ENCODE measurements around the gene ANTKMT. TPM values are rescaled to one million over a fixed set of nuclear protein-coding genes. Genes with fewer than 3 reads are reported as not detected.

The ANTKMT gene
- total RNA-seq, 4 donors from 2014 or later = 23.5 to 46.2 (median 31.0) TPM

GRCh38 chr16:684961-685696 lies 35.8 kb upstream of the ANTKMT start:
- WGBS, 2 donors (ENCODE audit: low coverage in 1 of 2) = no CpG with 5 or more reads among the region's 61 CpGs
- peak overlapping the region in 3 of 4 donors; percentile 79 to 88 (median 86) for H3K27ac ChIP-seq
- no peak for ATAC-seq
- peaks cover 0 to 81% (median 54%) of the 10 kb centered on the region in 3 donors for H3K4me1 ChIP-seq
- no peaks in the 10 kb centered on the region for H3K27me3 ChIP-seq
- peaks cover 0 to 46% of the 10 kb centered on the region in 2 donors for H3K36me3 ChIP-seq
- H3K9me3 ChIP-seq = no peaks in the 10 kb centered on the region
- H3K4me3 ChIP-seq = peak overlapping the region; percentile 47 to 81
- TF ChIP-seq CTCF (IDR thresholded peaks at IDR 0.05) (no peak), POLR2AphosphoS5 (IDR thresholded peaks at IDR 0.05) (no peak), POLR2A (IDR thresholded peaks at IDR 0.05) (no peak), EP300 (IDR thresholded peaks at IDR 0.05) (no peak)

- ATAC-seq = no peak
- Histone ChIP-seq H3K4me3 (no peak overlapping the region), H3K36me3 (peaks cover 0 to 46% of the 10 kb centered on the region in 2 donors), H3K4me1 (peaks cover 0 to 84% (median 56%) of the 10 kb centered on the region in 3 donors), H3K27ac (no peak overlapping the region), H3K9me3 (no peaks in the 10 kb centered on the region), H3K27me3 (no peaks in the 10 kb centered on the region)
- 20% methylated on average over 1 of the region's 10 CpGs; no CpG with 5 or more reads in 1 of the 2 donors for WGBS, 2 donors (ENCODE audit: low coverage in 1 of 2)
- TF ChIP-seq POLR2A (IDR thresholded peaks at IDR 0.05) (no peak), CTCF (IDR thresholded peaks at IDR 0.05) (peak in 1 of 4 experiments; percentile 27)
Observed at GRCh38 chr16:685967-686366, 35.0 kb upstream of the ANTKMT start.

- no peak for ATAC-seq
- no peak overlapping the region for H3K27ac ChIP-seq
- no peaks in the 10 kb centered on the region for H3K9me3 ChIP-seq
- H3K4me1 ChIP-seq = peaks cover 0 to 77% (median 49%) of the 10 kb centered on the region in 3 donors
- peaks cover 0 to 42% of the 10 kb centered on the region in 2 donors for H3K36me3 ChIP-seq
- WGBS, 2 donors (ENCODE audit: low coverage in 1 of 2) = no CpG with 5 or more reads among the region's 51 CpGs
- no peak overlapping the region for H3K4me3 ChIP-seq
- H3K27me3 ChIP-seq = peaks cover 2% of the 10 kb centered on the region
- TF ChIP-seq POLR2A (IDR thresholded peaks at IDR 0.05) = no peak
- no peak for TF ChIP-seq POLR2AphosphoS5 (IDR thresholded peaks at IDR 0.05)
- no peak for TF ChIP-seq CTCF (IDR thresholded peaks at IDR 0.05)
- TF ChIP-seq EP300 (IDR thresholded peaks at IDR 0.05) = no peak
Observed at GRCh38 chr16:686459-687260, 34.3 kb upstream of the ANTKMT start.

- no peak overlapping the region for H3K27ac ChIP-seq
- ATAC-seq = no peak
- no CpG with 5 or more reads among the region's 19 CpGs for WGBS, 2 donors (ENCODE audit: low coverage in 1 of 2)
- peaks cover 0 to 34% of the 10 kb centered on the region in 2 donors for H3K36me3 ChIP-seq
- peaks cover 0 to 68% (median 41%) of the 10 kb centered on the region in 3 donors for H3K4me1 ChIP-seq
- H3K4me3 ChIP-seq = no peak overlapping the region
- TF ChIP-seq POLR2AphosphoS5 (IDR thresholded peaks at IDR 0.05) (no peak), CTCF (IDR thresholded peaks at IDR 0.05) (no peak), EP300 (IDR thresholded peaks at IDR 0.05) (no peak), POLR2A (IDR thresholded peaks at IDR 0.05) (no peak)
- no peaks in the 10 kb centered on the region for H3K9me3 ChIP-seq
- peaks cover 9% of the 10 kb centered on the region for H3K27me3 ChIP-seq
Observed at GRCh38 chr16:687499-687898, 33.4 kb upstream of the ANTKMT start.

Data from gastroesophageal sphincter (tissue), 4 donors.